A549 (cell line): Measurements from ENCODE around the gene CDAN1. TPM values are rescaled to one million over a fixed set of nuclear protein-coding genes. Genes with fewer than 3 reads are reported as not detected.

Experiments
- ATAC-seq, 2 experiments: fragments of 200-7000 bp in 1 of 2; fragments of >200 bp in 1 of 2; cut with Nextera tagmentation in 1 of 2; cut with Tn5 transposase in 1 of 2; 3 replicates each; pipeline versions ENCODE4 v1.8.0 to v1.9.1; 2018 to 2020; ENCODE audit warnings: mild to moderate bottlenecking in 1 of 2, moderate library complexity in 1 of 2
- CTCF ChIA-PET: fragments of 300-600 bp; sonication (Branson Sonifier 250); formaldehyde crosslinking; extraction: SDS; loops from one replicate; lab custom pipeline; 2021; ENCODE audit warnings: antibody characterized with exemption, inconsistent platforms; lab: Yijun Ruan, JAX
- POLR2A ChIA-PET: fragments of 350-600 bp; formaldehyde crosslinking; extraction: SDS; loops from one replicate; lab custom pipeline; 2021; ENCODE audit warnings: antibody characterized with exemption, inconsistent platforms; lab: Yijun Ruan, JAX
- DNase-seq, 2 experiments: peaks; one replicate each; pipeline versions ENCODE4 v3.0.0 to v3.0.0-alpha.2; 2011 to 2016; ENCODE audit warnings: low read depth in 1 of 2, low spot score in 1 of 2
- FAIRE-seq: peaks from 2 replicates; lab custom pipeline; 2011; peaks lifted over from hg19 to GRCh38; lab: Jason Lieb, UNC
- H3K27ac ChIP-seq, 2 experiments: fragments of >200 bp; sonication (Bioruptor Twin); formaldehyde crosslinking; 3 replicates each; pipeline ENCODE4 v1.5.1; 2016 to 2017
- H3K4me1 ChIP-seq: fragments of >200 bp; sonication (Bioruptor Twin); formaldehyde crosslinking; 3 replicates; pipeline ENCODE4 v1.6.1; 2016
- H3K4me2 ChIP-seq: fragments of >200 bp; sonication (Bioruptor Twin); formaldehyde crosslinking; 3 replicates; pipeline ENCODE4 v1.6.1; 2016
- H3K4me3 ChIP-seq: fragments of >200 bp; sonication (Bioruptor Twin); formaldehyde crosslinking; 3 replicates; pipeline ENCODE4 v1.5.1; 2016
- H3K9me3 ChIP-seq: fragments of >200 bp; sonication (Bioruptor Twin); formaldehyde crosslinking; 3 replicates; pipeline ENCODE4 v1.6.1; 2016
- ATOH8 ChIP-seq: fragments of 250-450 bp; sonication (Bioruptor Pico); IDR thresholded peaks from 2 replicates; pipeline ENCODE4 v1.5.0; 2020; ENCODE audit warnings: low read depth, mild to moderate bottlenecking, moderate library complexity
- BHLHE40 ChIP-seq: IDR thresholded peaks from 2 replicates; pipeline ENCODE4 v1.6.1; 2012; ENCODE audit warnings: low read depth, low read length, inconsistent platforms
- CHD4 ChIP-seq: fragments of 200-600 bp; sonication (generic); IDR thresholded peaks from 2 replicates; pipeline ENCODE4 v1.6.1; 2016; ENCODE audit warnings: antibody characterized with exemption, mild to moderate bottlenecking, borderline replicate concordance
- EHMT2 ChIP-seq: fragments of 200-600 bp; sonication (generic); IDR thresholded peaks from 2 replicates; pipeline ENCODE4 v1.6.1; 2016; ENCODE audit warnings: antibody characterized with exemption, low read depth, mild to moderate bottlenecking, moderate library complexity
- FOSB ChIP-seq: fragments of 250-450 bp; sonication (Bioruptor Pico); IDR thresholded peaks from 2 replicates; pipeline ENCODE4 v1.5.0; 2020; ENCODE audit warnings: mild to moderate bottlenecking, moderate library complexity
- HEYL ChIP-seq: fragments of 250-450 bp; sonication (Bioruptor Pico); IDR thresholded peaks from 2 replicates; pipeline ENCODE4 v1.8.0; 2021; ENCODE audit warnings: mild to moderate bottlenecking, moderate library complexity
- HMGXB4 ChIP-seq: fragments of 250-450 bp; sonication (Bioruptor Pico); IDR thresholded peaks from 2 replicates; pipeline ENCODE4 v1.5.0; 2021; ENCODE audit warnings: mild to moderate bottlenecking, moderate library complexity, borderline replicate concordance
- HOXB13 ChIP-seq: fragments of 250-450 bp; sonication (Bioruptor Pico); IDR thresholded peaks from 2 replicates; pipeline ENCODE4 v1.5.0; 2020; ENCODE audit warnings: low read depth, mild to moderate bottlenecking, moderate library complexity
- JUN ChIP-seq, 2 experiments: fragments of >200 bp; sonication (Bioruptor Twin); formaldehyde crosslinking; IDR thresholded peaks; 2 replicates in 1 of 2; 3 replicates in 1 of 2; pipeline ENCODE4 v1.6.1; 2016 to 2017
- KDM5A ChIP-seq: fragments of 200-600 bp; sonication (generic); IDR thresholded peaks from 2 replicates; pipeline ENCODE4 v1.6.1; 2016; ENCODE audit warnings: antibody characterized with exemption, mild to moderate bottlenecking
- PBX3 ChIP-seq: IDR thresholded peaks from 2 replicates; pipeline ENCODE4 v1.6.1; 2012
- PHF8 ChIP-seq: fragments of 200-600 bp; sonication (generic); IDR thresholded peaks from 2 replicates; pipeline ENCODE4 v1.6.1; 2016; ENCODE audit warnings: low read depth, mild to moderate bottlenecking, antibody characterized with exemption, moderate library complexity, borderline replicate concordance
- POLR2AphosphoS2 ChIP-seq: conservative IDR thresholded peaks from 2 replicates; pipeline ENCODE4 v1.6.1; 2012; ENCODE audit warnings: low read length, improper control_type of control experiment, inconsistent platforms
- RARB ChIP-seq: fragments of 250-450 bp; sonication (Bioruptor Pico); IDR thresholded peaks from 2 replicates; pipeline ENCODE4 v1.8.0; 2021; ENCODE audit warnings: mild to moderate bottlenecking, moderate library complexity
- RCOR1 ChIP-seq: fragments of 150-350 bp; IDR thresholded peaks from 2 replicates; pipeline ENCODE4 v1.6.1; 2014; ENCODE audit warnings: antibody characterized with exemption, low read length, low read depth
- RNF2 ChIP-seq: fragments of 200-600 bp; sonication (generic); IDR thresholded peaks from 2 replicates; pipeline ENCODE4 v1.6.1; 2016; ENCODE audit warnings: low read depth, mild to moderate bottlenecking, antibody characterized with exemption, moderate library complexity, borderline replicate concordance
- USF2 ChIP-seq: fragments of 450-650 bp; IDR thresholded peaks from 2 replicates; pipeline ENCODE4 v1.6.1; 2014; ENCODE audit warnings: antibody characterized with exemption
- ZFP36 ChIP-seq: fragments of 450-650 bp; IDR thresholded peaks from 2 replicates; pipeline ENCODE4 v1.6.1; 2014; ENCODE audit warnings: borderline replicate concordance; ENCODE audit not compliant: partially characterized antibody
- ZSCAN20 ChIP-seq: fragments of 250-450 bp; sonication (Bioruptor Pico); IDR thresholded peaks from 2 replicates; pipeline ENCODE4 v1.8.0; 2022; ENCODE audit warnings: mild to moderate bottlenecking, moderate library complexity
- WGBS: methylation state at CpG from one replicate; pipeline ENCODE4 v1.1.6; 2017; ENCODE audit errors: missing lambda C conversion rate; 5-methylcytosine and 5-hydroxymethylcytosine counted together
- polyA plus RNA-seq, 4 experiments: library from polyadenylated mRNA; depleted of rRNA in 3 of 4; stranded (reverse); fragments of >200 nt; fragmentation: RNase III in 1 of 4; extraction: RNeasy Plus Mini Kit Qiagen cat#74134 plus additional on column Dnase treatment in 1 of 4; gene quantifications; 2 replicates in 3 of 4; 3 replicates in 1 of 4; pipeline ENCODE4 v1.2.3, GENCODE V29; 2011 to 2017

The CDAN1 gene
- polyA plus RNA-seq, 2 of the 4 experiments (the other 2 are of a cell fraction) = 2.9 to 6.9 TPM

- ATAC-seq = no peak
- POLR2A ChIA-PET = no interaction called here
These were observed 61.9 kb downstream of the CDAN1 start for GRCh38 chr15:42675021-42675420.

GRCh38 chr15:42674472-42674871, 62.5 kb downstream of the CDAN1 start:
- Histone ChIP-seq H3K9me3 (no peaks in the 10 kb centered on the region), H3K4me2 (no peak overlapping the region), H3K27ac (no peak overlapping the region), H3K4me1 (no peaks in the 10 kb centered on the region), H3K4me3 (no peak overlapping the region)
- whole genome bisulfite sequencing = 87% methylated on average over 6 of the region's 6 CpGs
- DNase-seq = no peak
- POLR2A ChIA-PET = no interaction called here
- CTCF ChIA-PET = interaction anchor here (1.0 kb wide), 1 partner anchor 11 kb away, joined by 3 read pairs; no protein-coding TSS in a partner anchor
- no peak for TF ChIP-seq BHLHE40
- no peak for TF ChIP-seq JUN (IDR thresholded peaks at IDR 0.05)
- no peak for TF ChIP-seq PBX3
- no peak for TF ChIP-seq ZFP36
- no peak for TF ChIP-seq USF2
- no peak for TF ChIP-seq FOSB (CRISPR knock-in tag)
- no peak for TF ChIP-seq ATOH8 (CRISPR knock-in tag)
- TF ChIP-seq RCOR1 = no peak
- TF ChIP-seq HOXB13 = no peak
- TF ChIP-seq CHD4 = no peak
- no peak for TF ChIP-seq PHF8
- TF ChIP-seq RNF2 = no peak
- no peak for TF ChIP-seq HEYL
- no peak for TF ChIP-seq KDM5A
- TF ChIP-seq HMGXB4 (CRISPR knock-in tag) = no peak
- no peak for FAIRE-seq
- no peak for ATAC-seq

More at GRCh38 chr15:42675021-42675420, 61.9 kb downstream of the CDAN1 start:
- H3K27ac ChIP-seq = no peak overlapping the region
- no peak for DNase-seq
- CTCF ChIA-PET = interaction anchor here (1.0 kb wide), 1 partner anchor 10 kb away, joined by 3 read pairs; no protein-coding TSS in a partner anchor
- 0 out of 3 replicates have a peak, but pooled peaks cover 2% of the 10 kb centered on the region for H3K4me1 ChIP-seq
- no peak for TF ChIP-seq RNF2
- TF ChIP-seq JUN (IDR thresholded peaks at IDR 0.05) = no peak
- no peak for TF ChIP-seq FOSB (CRISPR knock-in tag)
- no peak for TF ChIP-seq RARB
- no peak for TF ChIP-seq ZSCAN20 (CRISPR knock-in tag)
- no peak for TF ChIP-seq KDM5A
- no peak for TF ChIP-seq EHMT2
- TF ChIP-seq POLR2AphosphoS2 = no peak
- no peak for TF ChIP-seq PHF8
- TF ChIP-seq BHLHE40 = no peak
- TF ChIP-seq, all 56 proteins: peak for 0
- no peak overlapping the region for H3K4me3 ChIP-seq
- H3K9me3 ChIP-seq = no peaks in the 10 kb centered on the region
- WGBS = 100% methylated on average over 1 of the region's 1 CpG
- H3K4me2 ChIP-seq = no peak overlapping the region
- no peak for FAIRE-seq

Other genes with a start within 250 kb of the CDAN1 start
- 19.3 and 19.4 TPM in 2 replicates for gene ZNF106, start 246.0 kb downstream of the CDAN1 start, polyA plus RNA-seq (2011; rRNA removed)
- 7.7 to 8.4 TPM (median 7.8 TPM) in 3 replicates for gene ZNF106, start 246.0 kb downstream of the CDAN1 start, polyA plus RNA-seq (2017; fragmentation: RNase III; extraction: RNeasy Plus Mini Kit Qiagen cat#74134 plus additional on column Dnase treatment)
- gene SNAP23, start 241.5 kb downstream of the CDAN1 start, polyA plus RNA-seq (2011; rRNA removed) = 25.9 and 33.6 TPM in 2 replicates
- 44.5 to 52.0 TPM (median 51.2 TPM) in 3 replicates for gene SNAP23, start 241.5 kb downstream of the CDAN1 start, polyA plus RNA-seq (2017; fragmentation: RNase III; extraction: RNeasy Plus Mini Kit Qiagen cat#74134 plus additional on column Dnase treatment)
- 12.3 and 13.1 TPM in 2 replicates for gene LRRC57, start 188.3 kb downstream of the CDAN1 start, polyA plus RNA-seq (2011; rRNA removed)
- gene LRRC57, start 188.3 kb downstream of the CDAN1 start, polyA plus RNA-seq (2017; fragmentation: RNase III; extraction: RNeasy Plus Mini Kit Qiagen cat#74134 plus additional on column Dnase treatment) = 7.4 to 9.7 TPM (median 9.2 TPM) in 3 replicates
- 29.7 and 31.0 TPM in 2 replicates for gene HAUS2, start 188.3 kb downstream of the CDAN1 start, polyA plus RNA-seq (2011; rRNA removed)
- 13.3 to 16.3 TPM (median 15.7 TPM) in 3 replicates for gene HAUS2, start 188.3 kb downstream of the CDAN1 start, polyA plus RNA-seq (2017; fragmentation: RNase III; extraction: RNeasy Plus Mini Kit Qiagen cat#74134 plus additional on column Dnase treatment)
- 1.2 and 2.0 TPM in 2 replicates for gene STARD9, start 161.5 kb downstream of the CDAN1 start, polyA plus RNA-seq (2011; rRNA removed)
- gene STARD9, start 161.5 kb downstream of the CDAN1 start, polyA plus RNA-seq (2017; fragmentation: RNase III; extraction: RNeasy Plus Mini Kit Qiagen cat#74134 plus additional on column Dnase treatment) = 1.2 to 1.5 TPM (median 1.3 TPM) in 3 replicates
- gene TTBK2, start 183.7 kb upstream of the CDAN1 start, polyA plus RNA-seq (2011; rRNA removed) = 5.3 and 5.6 TPM in 2 replicates
- gene TTBK2, start 183.7 kb upstream of the CDAN1 start, polyA plus RNA-seq (2017; fragmentation: RNase III; extraction: RNeasy Plus Mini Kit Qiagen cat#74134 plus additional on column Dnase treatment) = 1.8 to 2.3 TPM (median 2.0 TPM) in 3 replicates